Lung microvascular endothelial cell (primary cell): Measurements from ENCODE around the gene MYCN. TPM values are rescaled to one million over a fixed set of nuclear protein-coding genes. Genes with fewer than 3 reads are reported as not detected.
"Not testable (repeated sequence)": the region's sequence is repeated elsewhere in the genome, so short reads cannot be mapped to it uniquely, and the experiment has no call there.

Source experiments
- DNase-seq, 2 donors: peaks; one replicate each; pipeline versions ENCODE4 v3.0.0 to v3.0.0-alpha.2; 2010; ENCODE audit warnings: low read depth in 2 of 2
- total RNA-seq: library from RNA; depleted of rRNA; stranded (reverse); fragments of >200 nt; gene quantifications from 2 replicates; pipeline ENCODE4 v1.2.1, GENCODE V29; 2014

The MYCN gene
- total RNA-seq, 1 donor from 2014 or later = 9.5 TPM

- DNase-seq = peak; percentile 64 to 83
Observed at GRCh38 chr2:15943378-15944280, 3.3 kb downstream of the MYCN start.

- no peak for DNase-seq
Observed at GRCh38 chr2:15944325-15945017, 4.1 kb downstream of the MYCN start.

- no peak for DNase-seq
Observed at GRCh38 chr2:15945909-15946705, 5.8 kb downstream of the MYCN start.

GRCh38 chr2:15946983-15947382 lies 6.6 kb downstream of the MYCN start:
- no peak for DNase-seq

GRCh38 chr2:15947431-15947830 lies 7.1 kb downstream of the MYCN start:
- DNase-seq = no peak

- DNase-seq = no peak
Observed at GRCh38 chr2:15948704-15948957, 8.3 kb downstream of the MYCN start.

- no peak for DNase-seq
Observed at GRCh38 chr2:15949126-15949525, 8.8 kb downstream of the MYCN start.

GRCh38 chr2:15949551-15949950 lies 9.2 kb downstream of the MYCN start:
- no peak for DNase-seq

- DNase-seq = no peak
Observed at GRCh38 chr2:15950088-15950952, 10.0 kb downstream of the MYCN start.

GRCh38 chr2:15951936-15952335 lies 11.6 kb downstream of the MYCN start:
- DNase-seq = not testable (repeated sequence)

- no peak for DNase-seq
Observed at GRCh38 chr2:15952451-15953146, 12.2 kb downstream of the MYCN start.

GRCh38 chr2:15953147-15953630 lies 12.8 kb downstream of the MYCN start:
- no peak for DNase-seq

- DNase-seq = no peak
Observed at GRCh38 chr2:15953891-15954680, 13.7 kb downstream of the MYCN start.

GRCh38 chr2:15954761-15955160 lies 14.4 kb downstream of the MYCN start:
- no peak for DNase-seq

- no peak for DNase-seq
Observed at GRCh38 chr2:15955232-15955988, 15.1 kb downstream of the MYCN start.

GRCh38 chr2:15956230-15956629 lies 15.9 kb downstream of the MYCN start:
- no peak for DNase-seq

- DNase-seq = no peak
Observed at GRCh38 chr2:15956751-15957736, 16.7 kb downstream of the MYCN start.
